ENCODE results near the gene NUP214.

GRCh38 chr9:131105952-131106351, 19.4 kb upstream of the NUP214 start:
- TF ChIP-seq CTCF (IDR thresholded peaks at IDR 0.05) (no peak), POLR2AphosphoS5 (IDR thresholded peaks at IDR 0.05; ENCODE audit: insufficient read depth in 1 of 2, low read depth in 1 of 2) (no peak)

Data from vagina (tissue), 2 donors.